Subcutaneous abdominal adipose tissue (tissue), 5 donors: Measurements from ENCODE around the gene SGSM1.

ENCODE experiments used
- H3K27ac ChIP-seq: one replicate; pipeline ENCODE4 v1.7.0; 2013; ENCODE audit warnings: low read depth, mild to moderate bottlenecking, inconsistent platforms, low read length, moderate library complexity
- H3K27me3 ChIP-seq, 5 donors: one replicate each; pipeline ENCODE4 v1.7.0; 2013; ENCODE audit warnings: low read length in 5 of 5, inconsistent platforms in 1 of 5; ENCODE audit not compliant: control insufficient read depth in 5 of 5, insufficient read depth in 4 of 5
- H3K36me3 ChIP-seq, 5 donors: one replicate each; pipeline ENCODE4 v1.7.0; 2013; ENCODE audit warnings: low read length in 5 of 5; ENCODE audit not compliant: control insufficient read depth in 5 of 5, insufficient read depth in 5 of 5
- H3K4me1 ChIP-seq, 5 donors: one replicate each; pipeline ENCODE4 v1.7.0; 2013; ENCODE audit warnings: low read length in 5 of 5, mild to moderate bottlenecking in 3 of 5, moderate library complexity in 1 of 5; ENCODE audit not compliant: control insufficient read depth in 5 of 5, insufficient read depth in 5 of 5
- H3K4me3 ChIP-seq, 5 donors: one replicate each; pipeline ENCODE4 v1.7.0; 2013; ENCODE audit warnings: low read length in 5 of 5, low read depth in 1 of 5
- H3K9ac ChIP-seq, 5 donors: one replicate each; pipeline ENCODE4 v1.7.0; 2013; ENCODE audit warnings: low read length in 5 of 5, mild to moderate bottlenecking in 4 of 5, moderate library complexity in 3 of 5
- H3K9me3 ChIP-seq, 5 donors: one replicate each; pipeline ENCODE4 v1.7.0; 2013; ENCODE audit warnings: low read length in 5 of 5; ENCODE audit not compliant: control insufficient read depth in 5 of 5
- donor health status: healthy.
- donor health status: healthy.
- donor health status: healthy.
- donor health status: healthy.
- donor health status: healthy.

Gene SGSM1

DNA sequence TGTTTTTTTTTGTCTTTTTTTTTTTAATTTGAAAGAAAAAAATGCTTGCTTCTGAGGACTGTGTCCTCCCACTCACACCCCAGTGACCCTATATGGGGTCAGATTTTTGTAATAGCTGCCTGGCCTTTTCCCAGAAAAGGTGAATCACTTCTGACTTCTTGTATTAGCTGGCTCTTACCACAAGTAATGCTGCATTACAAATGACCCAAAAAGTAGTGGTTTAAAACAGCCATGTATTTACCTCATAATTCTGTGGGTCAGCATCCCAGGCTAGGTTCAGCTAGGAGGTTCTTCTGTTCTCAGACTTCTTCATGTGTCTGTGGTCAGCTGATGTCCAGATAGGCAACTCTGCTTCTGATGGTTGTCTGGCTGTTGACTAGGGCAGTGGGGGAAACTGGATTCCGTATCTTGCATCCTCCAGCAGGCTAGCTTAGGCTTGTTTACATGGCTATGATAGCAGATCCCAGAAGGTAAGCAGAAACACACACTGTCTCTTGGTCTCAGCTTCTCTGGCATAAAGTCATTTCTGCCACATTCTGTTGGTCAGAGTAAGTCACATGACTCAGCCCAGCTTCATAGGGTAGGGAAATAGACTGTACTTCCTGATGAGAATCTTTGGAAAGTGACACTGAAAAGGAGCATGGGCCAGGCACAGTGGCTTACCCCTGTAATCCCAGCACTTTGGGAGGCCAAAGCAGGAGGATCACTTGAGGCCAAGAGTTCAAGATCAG, 121.0 kb downstream of the SGSM1 start:
- H3K4me1 ChIP-seq: peaks cover 0 to 5% (median 0%) of the 10 kb centered on the region in 5 donors

DNA sequence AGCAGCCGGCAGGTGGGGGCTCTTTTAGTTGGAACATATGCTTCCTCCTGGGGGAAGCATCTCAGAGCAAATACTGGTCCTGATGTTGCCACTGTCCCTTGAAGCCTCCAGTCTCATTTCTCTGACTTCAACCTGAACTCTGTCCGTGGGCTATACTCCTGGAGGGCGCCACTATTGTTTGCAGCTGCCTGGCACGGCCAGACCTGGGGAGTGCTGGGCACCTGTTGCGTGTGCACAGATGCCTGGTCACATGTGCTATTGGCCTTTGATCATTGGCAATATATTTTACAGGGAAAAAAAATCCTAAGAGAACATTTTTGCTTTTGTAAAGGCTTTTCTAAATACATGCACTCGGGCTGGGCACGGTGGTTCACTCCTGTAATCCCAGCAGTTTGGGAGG, 122.3 kb downstream of the SGSM1 start:
- Histone ChIP-seq H3K9ac (no peak overlapping the region), H3K4me3 (no peak overlapping the region), H3K4me1 (peaks cover 0 to 5% (median 0%) of the 10 kb centered on the region in 5 donors), H3K9me3 (peaks cover 4 to 6% (median 6%) of the 10 kb centered on the region in 5 donors), H3K27ac (no peak overlapping the region), H3K36me3 (no peaks in the 10 kb centered on the region), H3K27me3 (peaks cover 0 to 12% (median 7%) of the 10 kb centered on the region in 5 donors)

More for the DNA sequence above, 121.0 kb downstream of the SGSM1 start:
- peaks cover 4 to 6% (median 6%) of the 10 kb centered on the region in 5 donors for H3K9me3 ChIP-seq
- H3K4me3 ChIP-seq: no peak overlapping the region
- H3K9ac ChIP-seq: no peak overlapping the region
- no peak overlapping the region for H3K27ac ChIP-seq
- no peaks in the 10 kb centered on the region for H3K36me3 ChIP-seq
- H3K27me3 ChIP-seq: peaks cover 0 to 12% (median 5%) of the 10 kb centered on the region in 5 donors

DNA sequence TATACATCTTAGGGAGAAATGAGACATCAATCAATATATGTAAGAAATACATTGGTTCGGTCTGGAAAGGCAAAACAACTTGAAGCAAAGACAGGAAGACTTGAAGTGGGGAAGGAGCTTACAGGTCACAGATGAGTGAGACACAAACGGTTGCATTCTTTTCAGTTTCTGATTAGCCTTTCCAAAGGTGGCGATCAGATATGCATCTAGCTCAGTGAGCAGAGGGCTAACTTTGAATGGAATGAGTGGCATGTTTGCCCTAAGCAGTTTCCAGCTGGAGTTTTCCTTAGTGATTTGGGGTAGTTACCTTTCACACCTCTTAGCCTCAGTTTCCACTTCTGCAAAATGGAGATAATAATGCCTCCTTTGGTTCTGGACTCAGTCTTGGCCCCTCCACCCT, 124.7 kb downstream of the SGSM1 start:
- Histone ChIP-seq H3K9me3 (peaks cover 4 to 6% (median 6%) of the 10 kb centered on the region in 5 donors), H3K4me3 (no peak overlapping the region), H3K27me3 (peaks cover 0 to 10% (median 4%) of the 10 kb centered on the region in 5 donors), H3K9ac (no peak overlapping the region), H3K4me1 (peaks cover 0 to 5% (median 0%) of the 10 kb centered on the region in 5 donors), H3K27ac (no peak overlapping the region), H3K36me3 (no peaks in the 10 kb centered on the region)

DNA sequence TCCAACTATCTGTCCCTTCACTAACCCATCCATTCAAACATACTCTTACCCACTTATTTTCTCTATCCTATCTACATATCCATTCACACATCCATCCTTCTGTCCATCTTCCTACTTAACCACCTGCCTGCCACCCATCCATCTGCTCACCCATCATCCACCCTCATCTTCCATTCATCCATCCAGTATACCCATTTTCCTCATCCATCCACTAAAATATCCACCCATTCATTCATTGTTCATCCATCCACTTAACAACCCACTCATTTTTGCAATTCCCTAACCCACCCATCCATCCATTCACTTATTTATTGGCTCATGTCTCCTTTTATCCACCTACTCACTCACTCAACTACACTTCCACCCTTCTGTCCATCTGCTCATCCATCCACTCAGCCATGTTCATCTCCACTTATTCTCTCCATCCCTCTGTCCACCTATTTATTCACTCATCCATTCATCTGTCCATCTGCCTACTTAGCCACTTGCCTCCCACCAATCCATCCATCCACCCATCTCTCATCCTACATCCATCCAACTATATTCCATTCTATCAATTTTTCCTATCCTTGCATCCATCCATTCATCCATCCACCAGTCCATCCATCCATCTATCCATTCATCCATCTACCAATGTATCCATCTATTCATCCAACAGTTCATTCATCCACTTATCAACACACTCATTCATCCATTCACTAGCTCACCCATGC, 129.9 kb downstream of the SGSM1 start:
- no peak overlapping the region for H3K4me3 ChIP-seq
- no peaks in the 10 kb centered on the region for H3K9me3 ChIP-seq
- H3K36me3 ChIP-seq: no peaks in the 10 kb centered on the region
- H3K27ac ChIP-seq: no peak overlapping the region
- no peaks in the 10 kb centered on the region for H3K4me1 ChIP-seq
- peaks cover 0 to 14% (median 6%) of the 10 kb centered on the region in 5 donors for H3K27me3 ChIP-seq
- H3K9ac ChIP-seq: no peak overlapping the region

DNA sequence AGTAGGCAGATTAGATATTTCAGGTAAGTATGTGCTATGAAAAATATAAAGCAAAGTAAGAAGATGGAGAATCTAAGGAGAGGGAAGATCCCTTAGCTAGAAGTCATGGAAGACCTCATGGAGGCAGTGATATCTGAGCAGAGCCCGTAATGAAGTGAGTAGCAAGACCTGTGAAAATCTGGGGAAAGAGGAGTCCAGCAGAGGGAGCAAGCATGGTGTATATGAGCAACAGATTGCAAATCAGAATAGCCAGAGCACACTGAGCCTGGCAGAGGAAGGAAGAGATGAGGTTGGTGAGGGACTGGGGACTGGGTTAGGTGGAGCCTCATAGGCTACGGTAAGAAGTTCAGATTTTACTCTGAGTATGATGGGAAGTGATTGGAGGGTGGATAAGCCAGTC, 131.1 kb downstream of the SGSM1 start:
- Histone ChIP-seq H3K36me3 (no peaks in the 10 kb centered on the region), H3K27me3 (peaks cover 0 to 13% (median 6%) of the 10 kb centered on the region in 5 donors), H3K27ac (no peak overlapping the region), H3K9ac (no peak overlapping the region), H3K9me3 (no peaks in the 10 kb centered on the region), H3K4me1 (no peaks in the 10 kb centered on the region), H3K4me3 (no peak overlapping the region)

DNA sequence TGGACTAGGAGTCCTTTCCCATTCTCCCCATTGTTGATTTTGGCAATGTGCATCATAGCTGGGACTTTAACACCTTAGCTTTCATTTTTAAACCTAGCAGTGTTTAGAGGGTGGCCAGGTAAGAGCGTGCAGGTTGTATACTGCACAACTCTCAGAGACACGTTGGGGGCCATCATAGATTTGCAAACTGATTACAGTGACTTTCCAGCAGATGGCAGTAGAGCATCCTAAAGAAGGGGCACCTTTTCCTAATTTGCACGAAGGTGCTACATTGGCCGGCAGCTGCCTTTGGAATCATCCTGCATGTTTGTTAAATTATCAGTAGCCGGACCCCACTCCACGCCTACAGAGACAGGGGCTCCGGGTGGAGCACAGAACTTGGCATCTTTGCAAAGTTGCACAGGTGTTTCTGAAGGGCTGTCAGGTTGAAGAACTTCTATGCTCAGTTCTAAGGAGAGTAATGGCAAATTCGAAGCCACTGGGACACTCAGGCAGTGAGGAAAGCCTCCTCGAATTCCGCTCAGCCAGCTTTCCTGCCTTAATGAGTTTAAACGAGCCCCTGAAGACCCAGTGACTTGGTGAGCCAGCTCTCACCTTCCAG, 132.8 kb downstream of the SGSM1 start:
- no peaks in the 10 kb centered on the region for H3K36me3 ChIP-seq
- no peak overlapping the region for H3K9ac ChIP-seq
- H3K27me3 ChIP-seq: peaks cover 0 to 13% (median 6%) of the 10 kb centered on the region in 5 donors
- no peak overlapping the region for H3K4me3 ChIP-seq
- H3K27ac ChIP-seq: no peak overlapping the region
- no peaks in the 10 kb centered on the region for H3K9me3 ChIP-seq
- H3K4me1 ChIP-seq: no peaks in the 10 kb centered on the region

DNA sequence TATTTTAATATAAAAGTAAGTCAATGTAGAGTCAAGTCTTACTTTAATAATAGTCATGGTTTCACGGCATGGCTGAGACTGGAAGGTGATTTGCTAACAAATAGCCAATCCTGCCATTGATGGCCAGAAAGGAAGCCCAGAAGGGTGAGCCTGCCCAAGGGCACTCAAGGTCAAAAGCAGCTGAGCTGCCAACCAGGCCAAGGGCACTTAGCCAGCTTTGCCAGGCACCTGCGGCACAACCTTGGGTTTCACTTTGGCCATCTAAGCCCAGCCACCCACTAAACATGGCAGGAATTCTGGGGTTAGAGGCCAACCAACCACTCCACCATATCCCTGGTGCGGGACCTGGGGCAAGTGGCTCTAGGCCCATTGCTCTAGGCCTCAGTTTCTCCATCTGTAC, 136.3 kb downstream of the SGSM1 start:
- H3K27ac ChIP-seq: no peak overlapping the region
- no peak overlapping the region for H3K9ac ChIP-seq
- peaks cover 0 to 10% (median 3%) of the 10 kb centered on the region in 5 donors for H3K27me3 ChIP-seq
- H3K4me3 ChIP-seq: no peak overlapping the region
- no peaks in the 10 kb centered on the region for H3K36me3 ChIP-seq
- H3K9me3 ChIP-seq: no peaks in the 10 kb centered on the region
- H3K4me1 ChIP-seq: no peaks in the 10 kb centered on the region

DNA sequence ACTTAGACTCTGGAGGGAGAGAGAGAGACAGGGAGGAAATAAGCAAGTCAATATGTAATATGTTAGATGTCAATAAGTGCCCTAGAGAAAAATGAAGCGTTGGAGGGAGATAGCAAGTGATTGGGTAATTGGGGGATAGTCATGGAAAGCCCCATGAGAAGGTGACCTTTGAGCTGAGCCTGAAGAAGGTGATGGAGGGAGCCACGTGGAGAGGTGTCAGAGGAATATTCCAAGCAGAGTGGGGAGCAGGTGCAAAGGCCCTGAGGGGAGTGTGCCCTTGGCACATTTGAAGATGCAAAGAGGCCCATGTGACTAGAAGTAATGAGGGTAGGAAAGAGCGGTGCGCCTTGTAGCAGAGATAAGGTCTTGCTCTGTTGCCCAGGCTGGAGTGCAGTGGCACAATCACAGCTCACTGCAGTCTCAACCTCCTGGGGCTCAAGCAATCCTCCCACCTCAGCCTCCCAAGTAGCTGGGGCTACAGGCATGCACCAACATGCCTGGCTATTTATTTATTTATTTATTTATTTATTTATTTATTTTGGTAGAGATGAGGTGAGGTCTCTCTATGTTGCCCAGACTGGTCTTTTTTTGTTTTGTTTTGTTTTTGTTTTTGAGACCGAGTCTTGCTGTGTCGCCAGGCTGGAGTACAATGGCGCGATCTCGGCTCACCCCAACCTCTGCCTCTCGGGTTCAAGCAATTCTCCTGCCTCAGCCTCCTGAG, 138.4 kb downstream of the SGSM1 start:
- Histone ChIP-seq H3K36me3 (no peaks in the 10 kb centered on the region), H3K9ac (no peak overlapping the region), H3K27ac (no peak overlapping the region), H3K9me3 (no peaks in the 10 kb centered on the region), H3K4me3 (no peak overlapping the region), H3K4me1 (no peaks in the 10 kb centered on the region), H3K27me3 (peaks cover 4 to 23% (median 8%) of the 10 kb centered on the region in 5 donors)

DNA sequence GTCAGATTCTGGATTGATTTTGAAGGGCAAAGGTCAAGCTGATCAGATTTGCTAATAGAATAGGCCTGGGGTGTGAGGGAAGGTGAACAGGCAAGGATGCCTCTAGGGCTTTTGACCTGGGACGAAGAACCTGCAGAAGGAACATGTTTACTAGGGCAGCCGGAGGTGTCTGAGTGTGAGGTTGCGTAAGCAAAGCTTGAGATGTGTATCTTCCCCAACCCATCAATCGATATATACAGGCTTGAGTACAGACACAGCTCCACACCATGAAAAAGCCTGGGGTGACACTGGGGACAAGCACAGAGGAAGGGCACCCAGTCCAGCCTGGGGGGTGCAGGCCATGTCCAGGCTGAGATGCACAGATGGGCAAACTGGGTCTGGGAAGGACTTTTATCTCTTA, 139.4 kb downstream of the SGSM1 start:
- H3K27ac ChIP-seq: no peak overlapping the region
- H3K9ac ChIP-seq: no peak overlapping the region
- H3K9me3 ChIP-seq: no peaks in the 10 kb centered on the region
- peaks cover 0 to 4% (median 0%) of the 10 kb centered on the region in 5 donors for H3K4me1 ChIP-seq
- H3K36me3 ChIP-seq: no peaks in the 10 kb centered on the region
- no peak overlapping the region for H3K4me3 ChIP-seq
- peaks cover 4 to 25% (median 11%) of the 10 kb centered on the region in 5 donors for H3K27me3 ChIP-seq
